ENCODE results near the gene VAV1.

Gene VAV1

GRCh38 chr19:6772028-6772865 lies at the start of gene VAV1:
TSS of gene VAV1 (plus strand) at chr19:6772708. CDS start at chr19:6772808, 100 bp downstream.
- DNase-seq (ENCODE audit: low read depth in 2 of 2) = peak; percentile 63 to 66

GRCh38 chr19:6723108-6723618 lies 49.3 kb upstream of the VAV1 start:
- DNase-seq (ENCODE audit: low read depth in 2 of 2) = no peak

- DNase-seq (ENCODE audit: low read depth in 2 of 2) = no peak
Measured at GRCh38 chr19:6723738-6724137, 48.8 kb upstream of the VAV1 start.

- DNase-seq (ENCODE audit: low read depth in 2 of 2) = no peak
Measured at GRCh38 chr19:6724631-6725492, 47.6 kb upstream of the VAV1 start.

- no peak for DNase-seq (ENCODE audit: low read depth in 2 of 2)
Measured at GRCh38 chr19:6725513-6726231, 46.8 kb upstream of the VAV1 start.

GRCh38 chr19:6728346-6728745 lies 44.2 kb upstream of the VAV1 start:
- DNase-seq (ENCODE audit: low read depth in 2 of 2) = no peak

- no peak for DNase-seq (ENCODE audit: low read depth in 2 of 2)
Measured at GRCh38 chr19:6729573-6730152, 42.8 kb upstream of the VAV1 start.

GRCh38 chr19:6730153-6730804 lies 42.2 kb upstream of the VAV1 start:
- peak in 1 of 2 donors; percentile 33 for DNase-seq (ENCODE audit: low read depth in 2 of 2)

GRCh38 chr19:6730941-6731670 lies 41.4 kb upstream of the VAV1 start:
- DNase-seq (ENCODE audit: low read depth in 2 of 2) = no peak

- no peak for DNase-seq (ENCODE audit: low read depth in 2 of 2)
Measured at GRCh38 chr19:6731822-6732221, 40.7 kb upstream of the VAV1 start.

GRCh38 chr19:6732803-6733337 lies 39.6 kb upstream of the VAV1 start:
- no peak for DNase-seq (ENCODE audit: low read depth in 2 of 2)

- no peak for DNase-seq (ENCODE audit: low read depth in 2 of 2)
Measured at GRCh38 chr19:6733338-6734095, 39.0 kb upstream of the VAV1 start.

- no peak for DNase-seq (ENCODE audit: low read depth in 2 of 2)
Measured at GRCh38 chr19:6734096-6734696, 38.3 kb upstream of the VAV1 start.

- DNase-seq (ENCODE audit: low read depth in 2 of 2) = no peak
Measured at GRCh38 chr19:6735181-6735911, 37.2 kb upstream of the VAV1 start.

GRCh38 chr19:6736169-6736916 lies 36.2 kb upstream of the VAV1 start:
- DNase-seq (ENCODE audit: low read depth in 2 of 2) = peak; percentile 48 to 53

- no peak for DNase-seq (ENCODE audit: low read depth in 2 of 2)
Measured at GRCh38 chr19:6736917-6737283, 35.6 kb upstream of the VAV1 start.

- DNase-seq (ENCODE audit: low read depth in 2 of 2) = peak; percentile 96 to 98
Measured at GRCh38 chr19:6737284-6737872, 35.1 kb upstream of the VAV1 start, which contains the start of gene GPR108. TSS of gene GPR108 (minus strand) at chr19:6737580. CDS start at chr19:6737576, 4 bp downstream.
